Tibial artery (tissue), 4 donors: Measurements from ENCODE around the gene CABP4.
"Not testable (repeated sequence)": the region's sequence is repeated elsewhere in the genome, so short reads cannot be mapped to it uniquely, and the experiment has no call there.

Experiments
- DNase-seq, 2 donors: peaks; one replicate each; pipeline ENCODE4 v3.0.0-alpha.2; 2019
- H3K27ac ChIP-seq, 2 donors: fragments of 200-600 bp; sonication (generic) in 1 of 2; 1 replicate in 1 of 2; 2 replicates in 1 of 2; pipeline ENCODE4 v1.5.1; 2018 to 2019; ENCODE audit warnings: mild to moderate bottlenecking in 1 of 2
- H3K27me3 ChIP-seq, 2 donors: fragments of 200-600 bp; sonication (generic) in 1 of 2; one replicate each; pipeline versions ENCODE4 v1.5.1 to v1.6.0; 2016 to 2019
- H3K36me3 ChIP-seq, 3 donors: fragments of 200-600 bp; sonication (generic) in 2 of 3; one replicate each; pipeline ENCODE4 v1.5.1; 2016 to 2019; ENCODE audit warnings: mild to moderate bottlenecking in 2 of 3
- H3K4me1 ChIP-seq, 4 donors: fragments of 200-600 bp; sonication (generic) in 2 of 4; 1 replicate in 3 of 4; 2 replicates in 1 of 4; pipeline ENCODE4 v1.5.1; 2016 to 2019
- H3K4me3 ChIP-seq, 2 donors: fragments of 200-600 bp; sonication (generic) in 1 of 2; 1 replicate in 1 of 2; 2 replicates in 1 of 2; pipeline ENCODE4 v1.5.1; 2018 to 2019; ENCODE audit warnings: mild to moderate bottlenecking in 2 of 2
- H3K9me3 ChIP-seq, 3 donors: fragments of 200-600 bp; sonication (generic) in 1 of 3; one replicate each; pipeline ENCODE4 v1.5.1; 2016 to 2019
- CTCF ChIP-seq, 2 experiments: fragments of 200-600 bp in 1 of 2; fragments of 450-650 bp in 1 of 2; IDR thresholded peaks; one replicate each; pipeline ENCODE4 v1.5.1; 2017 to 2019; ENCODE audit warnings: antibody characterized with exemption in 2 of 2, mild to moderate bottlenecking in 1 of 2, moderate library complexity in 1 of 2
- intact Hi-C: fragments of 100-400 bp; cut with DNase I; formaldehyde crosslinking; loops from one replicate; pipeline ENCODE4 v1.15.0; 2023; ENCODE audit warnings: low total_unique reads

Gene CABP4

GRCh38 chr11:67421430-67422031 is 33.6 kb upstream of the CABP4 start:
- H3K4me3 ChIP-seq = peak overlapping the region; percentile 64 to 80
- no peak for DNase-seq

GRCh38 chr11:67422891-67423290 is 32.3 kb upstream of the CABP4 start:
- Histone ChIP-seq H3K4me3 (no peak overlapping the region), H3K9me3 (no peaks in the 10 kb centered on the region), H3K36me3 (no peaks in the 10 kb centered on the region), H3K27ac (no peak overlapping the region), H3K27me3 (no peaks in the 10 kb centered on the region), H3K4me1 (peaks cover 0 to 40% (median 33%) of the 10 kb centered on the region in 4 donors)
- intact Hi-C loops = loop anchor here (5.0 kb wide), 1 partner anchor 44 kb away; the partner anchor contains the start of gene TMEM134
- no peak for TF ChIP-seq CTCF (IDR thresholded peaks at IDR 0.05)
- no peak for DNase-seq

More at GRCh38 chr11:67421430-67422031, 33.6 kb upstream of the CABP4 start:
- Histone ChIP-seq H3K4me1 (peaks cover 5 to 46% (median 42%) of the 10 kb centered on the region in 4 donors), H3K9me3 (no peaks in the 10 kb centered on the region), H3K27me3 (no peaks in the 10 kb centered on the region), H3K36me3 (no peaks in the 10 kb centered on the region), H3K27ac (peak overlapping the region; percentile 93 to 95)
- intact Hi-C loops = loop anchor here (5.0 kb wide), 1 partner anchor 46 kb away; the partner anchor contains the start of gene TMEM134
- TF ChIP-seq CTCF (IDR thresholded peaks at IDR 0.05) = no peak

GRCh38 chr11:67423466-67423865 is 31.7 kb upstream of the CABP4 start:
- H3K9me3 ChIP-seq = no peaks in the 10 kb centered on the region
- no peak overlapping the region for H3K27ac ChIP-seq
- no peaks in the 10 kb centered on the region for H3K36me3 ChIP-seq
- H3K27me3 ChIP-seq = no peaks in the 10 kb centered on the region
- DNase-seq = no peak
- intact Hi-C loops = loop anchor here (5.0 kb wide), 1 partner anchor 44 kb away; the partner anchor contains the start of gene TMEM134
- no peak for TF ChIP-seq CTCF (IDR thresholded peaks at IDR 0.05)
- peaks cover 0 to 35% (median 27%) of the 10 kb centered on the region in 4 donors for H3K4me1 ChIP-seq
- H3K4me3 ChIP-seq = no peak overlapping the region

- H3K27me3 ChIP-seq = no peaks in the 10 kb centered on the region
- H3K4me1 ChIP-seq = peaks cover 0 to 34% (median 25%) of the 10 kb centered on the region in 4 donors
- no peaks in the 10 kb centered on the region for H3K9me3 ChIP-seq
- no peaks in the 10 kb centered on the region for H3K36me3 ChIP-seq
- no peak overlapping the region for H3K27ac ChIP-seq
- intact Hi-C loops = loop anchor here (5.0 kb wide), 1 partner anchor 43 kb away; the partner anchor contains the start of gene TMEM134
- DNase-seq = no peak
- H3K4me3 ChIP-seq = no peak overlapping the region
- no peak for TF ChIP-seq CTCF (IDR thresholded peaks at IDR 0.05)
Measured at GRCh38 chr11:67423891-67424613, 31.1 kb upstream of the CABP4 start.

- H3K4me3 ChIP-seq = peak overlapping the region; percentile 63 to 77
- intact Hi-C loops, DNase-seq, H3K9me3 ChIP-seq, H3K27me3 ChIP-seq: not testable (repeated sequence)
- peaks cover 23 to 26% (median 23%) of the 10 kb centered on the region in 3 donors for H3K36me3 ChIP-seq
- H3K4me1 ChIP-seq = peaks cover 0 to 25% (median 18%) of the 10 kb centered on the region in 4 donors
- H3K27ac ChIP-seq = peak overlapping the region; percentile 84 to 87
Measured at GRCh38 chr11:67427364-67427859, 27.7 kb upstream of the CABP4 start.
